Hypothalamus (tissue), 51 donors: ENCODE results near the gene ANO2.
A peak's percentile ranks its signal among the peaks of the same experiment; 100 is the strongest.
"Not testable (repeated sequence)": the region's sequence is repeated elsewhere in the genome, so short reads cannot be mapped to it uniquely, and the experiment has no call there.

ENCODE experiments used
- DNase-seq, 51 donors: peaks; one replicate each; lab custom pipeline; 2025; lab: John Stamatoyannopoulos, UW

Gene ANO2

DNA sequence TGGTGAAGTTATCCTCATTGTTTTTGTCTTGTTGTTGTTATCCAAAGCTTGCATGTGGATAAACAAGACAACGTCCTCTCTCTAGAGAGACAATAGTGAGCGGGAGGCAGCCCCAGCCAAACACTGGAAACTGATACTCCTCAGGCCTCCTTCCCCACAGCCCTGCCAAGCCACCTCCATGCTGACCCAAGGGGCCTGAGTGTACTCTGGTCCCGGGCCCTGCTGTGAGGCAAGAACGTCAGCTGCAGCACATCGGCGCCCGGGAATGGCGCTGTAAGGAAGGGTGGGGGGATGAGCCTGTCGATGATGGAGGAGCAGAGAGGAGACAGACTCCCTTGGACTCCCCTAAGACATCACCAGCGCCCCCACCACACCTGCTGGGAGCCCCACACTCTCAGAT is 83.6 kb downstream of the ANO2 start:
- no peak for DNase-seq

GRCh38 chr12:5856692-5857091 is 88.4 kb downstream of the ANO2 start:
- DNase-seq: no peak

DNA sequence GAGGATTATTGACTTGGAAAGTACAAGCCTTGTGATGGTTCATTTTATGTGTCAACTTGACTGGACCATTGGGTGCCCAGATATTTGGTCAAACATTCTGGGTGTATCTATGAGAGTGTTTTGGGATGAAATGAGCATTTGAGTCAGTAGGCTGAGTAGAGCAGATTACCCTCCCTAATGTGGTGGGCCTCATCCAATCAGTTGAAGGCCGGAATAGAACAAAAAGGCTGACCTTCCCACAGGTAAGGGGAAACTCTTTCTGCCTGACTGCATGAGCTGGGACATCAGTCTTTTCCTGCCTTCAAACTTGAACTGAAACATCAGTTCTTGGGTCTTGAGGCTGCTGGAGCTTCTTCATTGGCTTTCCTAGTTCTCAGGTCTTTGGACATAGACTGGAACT is 98.1 kb downstream of the ANO2 start:
- no peak for DNase-seq

DNA sequence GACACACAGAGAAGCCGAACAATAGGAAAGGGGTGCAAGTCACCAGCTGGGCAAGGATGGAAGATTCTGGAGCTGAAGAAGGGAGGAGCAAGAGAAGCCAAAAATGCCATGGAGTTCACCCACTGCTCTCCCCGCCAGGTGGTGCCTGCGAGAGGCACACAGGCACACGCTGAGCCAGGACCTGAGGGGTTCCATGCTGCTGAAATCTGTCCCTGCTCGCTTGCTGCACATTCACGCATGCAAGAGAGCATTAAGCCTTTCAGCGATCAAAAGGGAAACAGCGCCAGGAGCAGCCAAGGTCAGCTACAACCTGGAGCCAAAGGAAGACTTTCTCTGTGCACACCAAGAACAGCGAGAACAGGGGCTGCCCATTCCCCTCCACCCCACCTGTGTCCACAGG is 104.1 kb downstream of the ANO2 start:
- no peak for DNase-seq

GRCh38 chr12:5830111-5830510 is 114.9 kb downstream of the ANO2 start:
- no peak for DNase-seq

GRCh38 chr12:5827591-5827990 is 117.5 kb downstream of the ANO2 start:
- DNase-seq: no peak

DNA sequence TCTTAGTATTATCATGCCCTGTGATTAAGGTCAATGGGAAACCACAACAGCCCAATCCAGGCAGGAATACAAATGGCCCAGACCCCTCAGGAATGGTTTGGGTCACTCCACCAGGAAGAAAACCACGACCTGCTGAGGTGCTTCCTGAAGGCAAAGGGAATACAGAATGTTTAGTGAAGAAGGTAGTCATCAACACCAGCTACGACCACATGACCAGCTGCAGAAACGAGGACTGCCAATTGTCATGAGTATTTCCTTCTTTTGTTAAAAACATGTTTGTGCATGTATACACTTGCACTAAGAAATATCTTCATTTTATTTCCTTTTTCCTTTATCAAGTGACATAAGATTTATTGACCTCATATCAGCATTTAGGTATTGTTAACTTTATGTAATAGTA is 119.3 kb downstream of the ANO2 start:
- DNase-seq: not testable (repeated sequence)

DNA sequence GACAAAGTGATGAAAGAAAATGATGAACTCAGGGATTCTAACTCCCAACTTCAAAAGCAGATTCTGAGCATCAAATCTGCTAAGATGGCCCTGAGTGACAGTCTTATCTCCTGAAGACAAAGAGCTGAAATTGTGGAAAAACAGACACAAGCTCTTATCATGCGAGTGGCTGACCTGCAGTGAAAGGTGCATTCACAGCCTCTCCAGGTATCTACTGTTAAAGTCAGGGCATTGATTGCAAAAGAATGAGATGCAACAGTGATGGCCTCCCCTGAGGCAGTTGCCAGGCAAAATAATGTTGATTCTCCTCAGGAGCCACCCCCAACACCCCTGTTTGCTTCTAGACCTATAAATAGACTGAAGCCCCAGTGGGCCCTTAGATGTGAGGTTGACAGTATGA is 126.2 kb downstream of the ANO2 start:
- DNase-seq: not testable (repeated sequence)

DNA sequence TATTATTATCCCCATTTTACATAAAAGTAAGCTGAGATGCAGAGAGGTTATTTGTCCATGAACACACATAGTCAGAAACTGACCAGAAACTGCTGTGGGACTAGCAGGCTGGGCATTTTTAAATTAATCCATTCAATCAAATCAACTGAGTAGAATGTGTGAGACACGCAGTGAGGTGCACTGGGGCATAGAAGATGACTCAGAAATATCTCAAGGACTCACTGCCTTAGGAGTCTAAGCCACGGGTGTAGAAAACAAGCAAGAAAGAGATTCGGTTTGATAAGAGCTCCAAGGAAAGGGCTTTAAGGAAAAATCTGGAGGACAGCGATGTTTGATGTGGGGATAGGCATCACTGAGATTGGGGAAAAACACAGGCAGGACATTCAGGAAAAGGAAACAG is 127.8 kb downstream of the ANO2 start:
- no peak for DNase-seq

DNA sequence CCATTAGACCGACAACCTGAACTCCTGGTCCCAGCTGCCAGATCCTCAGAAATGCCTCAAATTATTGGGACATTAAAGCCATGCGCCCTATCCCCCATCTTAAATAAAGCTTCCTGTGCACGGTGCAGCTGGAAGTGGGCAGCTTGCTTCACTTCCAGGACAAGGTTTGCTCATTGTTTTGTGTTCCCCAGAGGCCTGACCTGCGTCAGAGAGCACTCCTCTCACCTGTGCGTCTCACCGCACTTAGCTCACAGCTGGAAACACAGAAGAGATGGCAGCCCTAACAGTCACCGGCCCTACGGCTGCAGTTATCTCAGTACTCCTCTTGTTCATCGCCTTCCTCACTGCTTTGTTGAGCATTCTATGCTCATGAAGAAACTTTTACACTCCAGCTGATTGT is 135.5 kb downstream of the ANO2 start:
- no peak for DNase-seq

GRCh38 chr12:5808981-5809380 is 136.1 kb downstream of the ANO2 start:
- no peak for DNase-seq

- DNase-seq: no peak
These were observed 137.4 kb downstream of the ANO2 start for GRCh38 chr12:5807514-5808219.

DNA sequence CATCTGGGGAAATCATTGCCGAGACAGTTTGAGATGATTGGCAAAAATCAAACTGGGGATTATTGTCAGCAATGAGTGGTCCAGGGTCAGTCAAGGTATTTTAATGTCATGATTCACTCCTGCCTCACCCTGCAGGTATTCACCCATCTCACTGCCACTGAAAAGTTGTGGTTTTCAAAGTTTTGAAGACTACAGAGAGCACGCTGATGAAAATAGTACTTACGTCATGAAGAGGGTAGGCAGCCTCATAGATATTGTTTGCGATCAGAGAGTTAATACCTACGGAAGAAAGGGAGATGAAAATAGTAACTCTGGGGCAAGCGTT is 138.0 kb downstream of the ANO2 start:
- DNase-seq: no peak

- no peak for DNase-seq
These were observed 138.5 kb downstream of the ANO2 start for GRCh38 chr12:5806371-5807089.

DNA sequence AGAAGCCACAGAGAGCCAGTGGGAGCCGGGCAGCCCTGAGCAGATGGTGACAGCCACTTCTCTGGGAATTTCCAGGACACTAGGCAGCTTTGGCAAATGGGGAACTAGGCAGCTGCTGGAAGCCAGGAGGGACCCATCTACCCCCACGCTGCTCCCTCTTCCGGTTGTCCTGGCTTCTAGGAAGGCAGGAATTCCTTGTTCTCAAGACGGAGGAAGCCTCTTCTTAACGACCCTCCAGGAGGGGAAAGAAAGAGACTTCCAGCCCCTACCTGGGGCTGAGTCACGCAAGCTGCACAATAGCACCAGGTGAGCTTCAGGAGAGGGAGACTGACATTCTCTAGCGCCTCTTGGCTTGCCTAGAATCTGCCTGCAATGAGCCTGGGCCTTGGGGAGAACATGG is 141.5 kb downstream of the ANO2 start:
- no peak for DNase-seq

- DNase-seq: peak in 3 of 51 donors; percentile 1 to 4 (median 3)
These were observed 146.6 kb downstream of the ANO2 start for GRCh38 chr12:5798242-5799015.

DNA sequence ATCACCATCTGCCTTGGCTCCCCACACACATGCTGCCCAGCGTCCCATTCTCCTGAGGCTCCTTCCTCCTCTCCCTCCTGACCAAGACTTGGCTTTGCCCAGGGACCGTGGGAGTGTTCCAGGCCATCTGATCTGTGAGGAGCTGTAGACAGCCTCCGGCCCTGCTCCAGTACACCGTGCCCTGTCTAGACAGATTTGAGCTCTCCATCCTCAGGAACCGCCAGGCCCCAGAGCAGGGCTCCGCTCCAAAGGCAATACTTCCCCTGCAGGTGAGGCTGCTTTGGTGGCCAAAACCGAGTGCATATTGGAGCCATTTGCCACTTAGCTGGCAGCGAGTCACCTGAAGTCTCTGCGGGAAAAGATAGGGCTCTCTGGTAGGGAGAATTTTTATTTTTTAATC is 147.4 kb downstream of the ANO2 start:
- DNase-seq: no peak

GRCh38 chr12:5796959-5797225 is 148.2 kb downstream of the ANO2 start:
- no peak for DNase-seq

DNA sequence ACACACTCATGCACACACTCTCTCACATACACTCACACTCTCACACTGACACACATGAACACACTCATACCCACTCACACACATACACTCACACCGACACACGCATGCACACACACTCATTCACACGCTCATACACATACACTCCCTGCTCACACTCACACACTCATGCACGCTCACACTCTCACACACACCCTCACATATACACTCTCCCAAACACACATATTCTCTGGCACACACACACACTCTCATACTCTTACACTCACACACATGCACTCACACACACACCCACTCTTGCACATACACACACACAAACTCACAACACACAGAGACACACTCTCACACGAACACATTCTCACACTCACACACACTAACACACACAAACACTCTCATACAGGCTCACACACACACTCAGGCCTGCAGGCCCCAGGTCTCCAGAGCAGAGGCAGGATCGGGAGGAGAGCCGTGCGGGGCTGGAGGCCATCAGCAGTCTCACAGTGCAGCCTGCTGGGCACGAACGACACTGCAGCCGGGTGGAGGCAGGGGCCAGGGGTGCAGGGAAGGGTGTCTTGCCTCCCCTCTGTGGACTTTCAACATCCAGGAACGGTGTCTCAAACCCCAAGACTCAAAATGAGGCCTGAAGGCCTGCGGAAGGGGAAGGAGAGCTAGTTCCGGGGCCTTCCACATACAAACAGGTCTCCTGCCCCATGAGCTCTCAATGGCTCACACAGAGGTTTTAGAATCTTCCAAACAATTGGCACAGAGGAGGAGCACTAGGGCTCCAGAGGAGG is 148.7 kb downstream of the ANO2 start:
- DNase-seq: no peak

DNA sequence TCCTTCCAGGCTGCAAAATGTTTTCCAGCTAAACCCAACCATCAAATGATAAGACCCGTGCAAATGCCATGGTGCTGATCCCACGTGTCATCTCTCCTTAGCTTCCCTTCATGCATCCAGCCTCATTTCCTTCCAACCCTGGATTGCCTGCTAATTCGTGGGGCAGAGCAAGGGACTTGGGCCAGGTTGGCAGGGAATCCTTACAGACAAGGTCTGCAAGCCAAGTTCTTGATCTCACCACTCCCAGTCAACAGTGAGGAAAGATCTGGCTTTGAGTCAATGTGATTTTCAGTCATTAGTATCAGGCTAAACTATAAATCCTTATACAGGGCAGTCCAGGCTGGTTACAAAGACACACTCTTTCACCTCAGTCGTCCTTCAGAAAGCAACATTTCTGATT is 150.9 kb downstream of the ANO2 start:
- no peak for DNase-seq

DNA sequence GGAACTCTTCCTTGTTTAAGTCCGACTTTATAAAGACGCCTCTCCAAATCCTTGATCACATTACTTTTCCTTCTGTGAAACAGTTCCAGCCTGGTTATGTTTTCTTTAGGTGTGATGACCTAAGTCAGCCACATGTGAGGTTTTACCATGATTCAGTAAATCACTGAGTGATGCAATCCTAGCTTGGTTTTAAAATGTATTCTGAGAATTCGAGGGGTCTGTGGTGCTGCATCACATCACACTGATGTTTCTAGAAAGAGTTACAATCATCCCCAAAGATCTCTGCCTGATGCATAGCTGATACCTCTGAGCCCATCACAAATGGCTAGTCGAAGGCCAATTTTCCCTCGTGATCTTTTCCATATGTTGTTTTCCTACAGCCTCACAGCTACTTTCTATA is 152.7 kb downstream of the ANO2 start:
- DNase-seq: no peak
